DMS114 treated with DMSO at 0.1 percent for 48 hours (cell line): ENCODE data around the gene LMBR1L.

Experiments
- DNase-seq: peaks from one replicate; lab custom pipeline; 2025; ENCODE audit not compliant: unreplicated experiment; lab: John Stamatoyannopoulos, UW

The LMBR1L gene

GRCh38 chr12:49121047-49121696, 10.5 kb upstream of the LMBR1L start:
- DNase-seq = peak; percentile 71

GRCh38 chr12:49111206-49111605, 559 bp upstream of the LMBR1L start:
- no peak for DNase-seq

GRCh38 chr12:49109641-49110463, 795 bp downstream of the LMBR1L start:
- DNase-seq = no peak

GRCh38 chr12:49108958-49109404, 1.7 kb downstream of the LMBR1L start:
- no peak for DNase-seq

- no peak for DNase-seq
Observed at GRCh38 chr12:49105504-49106084, 5.1 kb downstream of the LMBR1L start.

GRCh38 chr12:49104822-49105221, 5.8 kb downstream of the LMBR1L start:
- DNase-seq = no peak

GRCh38 chr12:49100380-49100779, 10.3 kb downstream of the LMBR1L start:
- no peak for DNase-seq

- no peak for DNase-seq
Observed at GRCh38 chr12:49098703-49099102, 11.9 kb downstream of the LMBR1L start.

- DNase-seq = peak; percentile 53
Observed at GRCh38 chr12:49098035-49098451, 12.6 kb downstream of the LMBR1L start.

GRCh38 chr12:49097381-49097780, 13.3 kb downstream of the LMBR1L start:
- DNase-seq = no peak

GRCh38 chr12:49094975-49095365, 15.7 kb downstream of the LMBR1L start:
- DNase-seq = no peak

- DNase-seq = no peak
Observed at GRCh38 chr12:49094160-49094974, 16.3 kb downstream of the LMBR1L start, which contains the start of gene DHH. Gene DHH, minus strand, starts transcription at chr12:49094801. Its CDS starts 289 bp downstream, at chr12:49094512.

GRCh38 chr12:49093792-49094159, 16.9 kb downstream of the LMBR1L start:
- no peak for DNase-seq

- no peak for DNase-seq
Observed at GRCh38 chr12:49092816-49093406, 17.7 kb downstream of the LMBR1L start.

- DNase-seq = no peak
Observed at GRCh38 chr12:49092086-49092815, 18.4 kb downstream of the LMBR1L start.

- DNase-seq = no peak
Observed at GRCh38 chr12:49091836-49092085, 18.9 kb downstream of the LMBR1L start.

GRCh38 chr12:49091056-49091835, 19.4 kb downstream of the LMBR1L start:
- DNase-seq = no peak

GRCh38 chr12:49089821-49090773, 20.6 kb downstream of the LMBR1L start:
- peak; percentile 52 for DNase-seq
